Articular chondrocyte of knee joint (primary cell): ENCODE data around the gene TSGA10. TPM values are rescaled to one million over a fixed set of nuclear protein-coding genes. Genes with fewer than 3 reads are reported as not detected.

Experiments used
- small RNA-seq: library from RNA; depleted of rRNA; stranded (forward); fragments of <200 nt; gene quantifications from one replicate; pipeline ENCODE3, GENCODE V24; 2012
- total RNA-seq: library from RNA; depleted of rRNA; stranded (reverse); fragments of >200 nt; gene quantifications from 2 replicates; pipeline ENCODE4 v1.2.3, GENCODE V29; 2012

The TSGA10 gene, protein sequence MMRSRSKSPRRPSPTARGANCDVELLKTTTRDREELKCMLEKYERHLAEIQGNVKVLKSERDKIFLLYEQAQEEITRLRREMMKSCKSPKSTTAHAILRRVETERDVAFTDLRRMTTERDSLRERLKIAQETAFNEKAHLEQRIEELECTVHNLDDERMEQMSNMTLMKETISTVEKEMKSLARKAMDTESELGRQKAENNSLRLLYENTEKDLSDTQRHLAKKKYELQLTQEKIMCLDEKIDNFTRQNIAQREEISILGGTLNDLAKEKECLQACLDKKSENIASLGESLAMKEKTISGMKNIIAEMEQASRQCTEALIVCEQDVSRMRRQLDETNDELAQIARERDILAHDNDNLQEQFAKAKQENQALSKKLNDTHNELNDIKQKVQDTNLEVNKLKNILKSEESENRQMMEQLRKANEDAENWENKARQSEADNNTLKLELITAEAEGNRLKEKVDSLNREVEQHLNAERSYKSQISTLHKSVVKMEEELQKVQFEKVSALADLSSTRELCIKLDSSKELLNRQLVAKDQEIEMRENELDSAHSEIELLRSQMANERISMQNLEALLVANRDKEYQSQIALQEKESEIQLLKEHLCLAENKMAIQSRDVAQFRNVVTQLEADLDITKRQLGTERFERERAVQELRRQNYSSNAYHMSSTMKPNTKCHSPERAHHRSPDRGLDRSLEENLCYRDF
- 4.3 and 6.9 TPM in 2 replicates for total RNA-seq

DNA sequence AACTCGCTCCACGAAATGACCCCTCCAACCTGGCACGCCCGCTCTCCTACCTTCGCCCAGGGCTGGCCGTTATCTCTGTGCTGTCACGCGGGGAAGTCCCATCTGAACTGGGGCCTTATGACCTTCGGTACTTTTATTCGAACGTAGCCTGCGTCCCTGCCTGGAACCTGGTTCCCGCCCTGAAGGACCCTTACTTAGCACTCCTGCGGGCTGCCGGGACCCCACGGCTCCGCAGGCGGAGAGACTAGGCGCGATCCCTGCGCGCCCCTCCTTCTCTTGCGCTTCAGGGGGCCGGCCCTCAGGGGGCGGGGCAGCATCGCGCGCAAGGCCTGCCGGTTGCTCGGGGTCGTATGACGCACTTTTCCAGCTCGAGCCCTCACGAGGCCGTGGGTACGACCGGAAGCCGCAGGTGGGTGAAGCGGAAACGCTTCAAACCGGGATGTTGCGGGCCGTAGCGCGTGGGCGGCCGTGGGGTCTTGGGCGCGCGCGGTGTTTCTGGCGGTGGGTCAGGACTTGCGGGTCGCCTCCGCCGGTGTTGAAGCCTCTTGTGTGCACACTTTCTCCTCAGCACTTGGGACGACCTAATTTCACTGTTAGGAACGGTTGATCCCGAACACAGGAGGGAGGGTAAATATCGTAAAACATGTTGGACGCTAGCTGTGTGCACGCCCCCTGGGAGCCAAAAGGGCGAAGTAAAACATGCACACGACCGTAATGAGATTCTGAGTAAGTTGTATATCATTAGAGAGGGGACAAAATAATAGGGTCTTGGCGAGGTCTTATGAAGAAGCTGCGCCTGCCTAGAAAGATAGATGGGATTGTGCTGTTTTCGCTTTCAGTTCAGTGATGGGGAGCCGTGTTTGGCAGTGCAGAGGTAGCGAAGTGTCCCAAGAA lies at the start of gene TSGA10, which contains the start of gene LIPT1:
TSS of gene TSGA10 (minus strand) at position 300 of the 894 bp plus-strand sequence. CDS start 45,503 bp downstream, outside the sequence.
TSS of gene LIPT1 (plus strand) at position 325 of the 894 bp plus-strand sequence. CDS start 6,991 bp downstream, outside the sequence.

DNA sequence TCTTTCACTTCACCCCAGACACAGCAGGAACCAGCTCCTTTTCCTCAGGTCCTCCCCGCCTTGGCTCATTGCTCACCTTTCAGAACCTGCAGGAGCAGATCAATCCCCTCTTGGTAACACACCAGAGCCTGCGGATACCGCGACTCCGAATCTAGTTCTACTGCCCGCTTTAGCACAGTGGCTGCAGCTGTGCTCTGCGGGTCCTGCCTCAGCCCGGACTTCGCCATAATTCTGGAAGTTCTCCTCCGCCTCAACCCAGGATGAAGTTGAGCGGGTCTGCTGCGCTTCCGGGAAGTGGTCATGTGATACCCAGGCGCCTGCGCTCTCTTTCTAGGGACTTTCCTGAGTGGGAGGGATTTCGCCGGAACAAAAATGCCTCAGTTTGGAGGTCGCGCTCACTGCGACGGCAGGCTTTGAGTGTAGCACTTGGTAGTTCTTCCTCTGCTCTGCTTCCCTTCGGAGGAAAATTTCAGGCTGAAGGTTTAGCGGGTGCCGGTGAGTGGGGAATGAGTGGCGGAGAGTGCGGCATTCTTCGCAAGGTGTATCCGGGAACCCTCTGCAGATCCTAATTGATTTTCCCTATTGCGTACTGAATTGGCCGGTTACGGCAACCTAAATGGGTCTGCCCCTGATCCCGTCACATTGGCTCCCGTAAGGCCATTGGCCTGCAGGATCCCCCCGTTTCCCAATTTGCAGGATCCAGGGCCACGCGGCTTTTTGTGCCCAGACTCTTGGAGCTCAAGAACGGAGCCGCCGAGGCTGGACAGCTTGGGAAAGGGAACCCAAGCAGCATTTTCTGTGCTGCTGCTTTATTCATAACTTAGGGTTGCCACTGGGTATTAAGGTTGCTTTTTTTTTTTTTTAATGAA lies 26.2 kb upstream of the TSGA10 start, which contains the start of the genes MITD1 and MRPL30:
TSS of gene MITD1 (minus strand) at position 304 of the 869 bp plus-strand sequence. CDS start at position 227, 77 bp downstream.
TSS of gene MRPL30 (plus strand) at position 430 of the 869 bp plus-strand sequence. CDS start 5,020 bp downstream, outside the sequence.

DNA sequence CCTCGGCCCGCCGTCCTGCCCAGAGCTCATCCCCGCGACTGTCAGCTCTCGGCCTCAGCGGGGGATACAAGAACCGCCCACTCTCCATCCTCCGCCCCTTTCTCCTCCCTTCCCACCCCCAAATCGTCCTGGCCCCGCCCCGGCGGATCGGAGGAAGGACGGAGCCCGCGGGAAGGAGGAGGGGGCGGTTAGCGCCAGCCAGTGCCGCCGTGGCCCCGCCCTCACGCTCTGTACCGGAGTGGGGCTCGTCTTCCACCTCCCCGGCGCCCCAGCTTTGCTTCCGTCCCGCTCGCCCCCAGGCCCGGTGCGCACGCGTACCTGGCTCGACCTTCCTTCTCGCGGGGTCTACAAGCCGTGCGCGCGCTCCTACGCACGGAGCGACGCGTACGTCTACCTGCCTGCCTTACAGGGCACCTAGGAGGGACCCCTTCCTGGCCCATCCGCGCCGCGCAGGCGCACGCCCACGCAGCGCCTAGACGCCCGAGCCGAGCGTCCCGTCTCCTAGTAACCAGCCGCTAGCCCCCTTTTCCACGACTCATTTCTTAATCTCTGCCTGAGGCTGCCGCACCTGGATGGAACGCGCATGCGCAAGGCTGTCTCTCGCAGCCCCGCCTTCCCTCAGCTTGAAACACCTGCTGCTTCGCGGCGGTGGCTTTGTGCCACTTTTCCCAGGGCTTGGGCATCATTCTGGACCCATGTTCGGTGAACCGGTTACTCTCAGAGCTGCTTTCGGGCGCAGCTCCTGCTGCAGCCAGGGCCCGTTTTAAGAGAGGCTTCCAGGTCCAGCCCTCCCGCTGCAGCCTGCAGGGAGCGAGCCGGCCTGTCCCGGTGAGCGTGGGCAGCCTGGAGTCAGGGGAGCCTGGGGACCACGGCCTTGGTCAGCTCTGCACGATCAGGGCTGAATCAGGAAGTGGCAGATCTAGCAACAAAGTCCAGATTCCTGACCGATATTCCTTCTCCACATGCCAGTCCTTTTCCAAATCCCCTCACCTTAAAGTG lies 13.3 kb downstream of the TSGA10 start, which contains the start of gene C2orf15:
TSS of gene C2orf15 (plus strand) at position 598 of the 999 bp plus-strand sequence. CDS start 8,852 bp downstream, outside the sequence.

Small RNA genes within 50 kb of the gene (small RNA-seq; reads per million reads assigned to genes)
- not detected for gene AC092587.1

Other genes with a start within 250 kb of the TSGA10 start
- under 0.01 and 0.11 TPM in 2 replicates for gene CRACDL, start 218.7 kb downstream of the TSGA10 start, total RNA-seq
- 0.11 and 0.13 TPM in 2 replicates for gene C2orf15, start 13.2 kb downstream of the TSGA10 start, total RNA-seq
- 8.6 and 10.8 TPM in 2 replicates for gene LIPT1, start within 50 bp of the TSGA10 start, total RNA-seq
- gene MITD1, start 26.1 kb upstream of the TSGA10 start, total RNA-seq, result 24.1 and 25.1 TPM in 2 replicates
- gene MRPL30, start 26.2 kb upstream of the TSGA10 start, total RNA-seq, result 36.6 and 40.8 TPM in 2 replicates
- gene LYG2, start 100.7 kb upstream of the TSGA10 start, total RNA-seq, result not detected in 2 replicates
- gene LYG1, start 146.3 kb upstream of the TSGA10 start, total RNA-seq, result 0.13 and 0.32 TPM in 2 replicates
- 81.9 and 94.6 TPM in 2 replicates for gene TXNDC9, start 181.4 kb upstream of the TSGA10 start, total RNA-seq
- gene EIF5B, start 182.4 kb upstream of the TSGA10 start, total RNA-seq, result 15.7 and 23.7 TPM in 2 replicates